ENCODE data around the gene EPM2A.
"Not testable (repeated sequence)": the region's sequence is repeated elsewhere in the genome, so short reads cannot be mapped to it uniquely, and the experiment has no call there.

EPM2A gene

DNA sequence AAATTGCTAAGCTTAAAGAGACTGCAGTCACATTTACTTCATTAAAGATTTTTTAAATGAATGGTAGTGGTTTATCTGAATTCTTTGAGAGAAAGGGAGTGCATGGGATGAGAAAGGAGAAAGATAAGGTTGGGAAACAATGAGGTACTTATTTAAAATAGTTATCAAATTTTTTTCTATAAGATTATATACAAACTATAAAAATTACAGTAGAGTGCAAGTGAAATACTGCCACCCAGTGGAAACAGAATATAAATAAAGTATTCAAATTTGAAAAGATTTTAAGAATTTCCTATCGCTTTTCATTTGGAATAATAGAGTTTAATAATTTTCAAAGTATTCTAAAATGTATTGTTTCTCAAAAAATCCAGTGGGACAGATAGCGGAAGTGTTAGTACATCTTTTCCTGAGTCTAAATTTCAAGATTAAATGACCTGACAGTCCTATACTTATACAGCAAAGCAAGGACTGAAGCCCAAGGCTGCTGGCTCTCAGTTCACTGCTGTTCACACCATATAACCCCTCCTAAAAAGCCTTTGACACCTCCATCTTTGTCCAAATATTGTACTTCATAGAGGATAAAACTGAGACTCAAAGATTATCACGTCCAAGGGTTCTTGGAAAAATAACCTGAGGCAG is 31.1 kb downstream of the EPM2A start:
- Histone ChIP-seq H3K9ac (ENCODE audit: low read length) (no peak overlapping the region), H3K36me3 (ENCODE audit: control insufficient read depth, low read depth, low read length) (no peaks in the 10 kb centered on the region), H3K27ac (ENCODE audit: low read length) (no peak overlapping the region), H3K27me3 (ENCODE audit: control insufficient read depth, insufficient read depth, low read length) (no peaks in the 10 kb centered on the region), H3K4me1 (ENCODE audit: control insufficient read depth, low read depth, low read length) (no peaks in the 10 kb centered on the region), H3K9me3 (ENCODE audit: control insufficient read depth, low read depth, low read length) (no peaks in the 10 kb centered on the region), H3K4me3 (ENCODE audit: low read length) (no peak overlapping the region)

DNA sequence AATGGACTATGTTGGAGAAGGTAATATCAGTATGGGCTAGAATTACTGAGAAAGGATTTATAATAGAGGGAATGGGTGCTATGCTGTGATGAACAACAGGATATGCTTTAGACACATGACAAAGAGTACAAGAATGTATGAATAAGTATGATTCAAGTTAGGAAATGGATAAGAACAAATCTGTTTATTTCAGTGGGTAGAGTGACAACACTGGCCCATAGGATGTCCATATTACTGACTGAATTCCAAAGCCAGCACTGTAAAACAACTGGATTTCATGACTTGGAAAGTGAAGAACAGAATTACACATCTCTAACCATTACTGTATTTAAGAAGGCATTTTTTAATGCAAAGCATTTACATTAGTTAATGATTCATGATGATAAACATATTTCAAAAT is 35.9 kb downstream of the EPM2A start:
- no peaks in the 10 kb centered on the region for H3K27me3 ChIP-seq (ENCODE audit: control insufficient read depth, insufficient read depth, low read length)
- H3K4me1 ChIP-seq (ENCODE audit: control insufficient read depth, low read depth, low read length), result no peaks in the 10 kb centered on the region
- H3K9ac ChIP-seq (ENCODE audit: low read length), result no peak overlapping the region
- H3K27ac ChIP-seq (ENCODE audit: low read length), result no peak overlapping the region
- no peak overlapping the region for H3K4me3 ChIP-seq (ENCODE audit: low read length)
- no peaks in the 10 kb centered on the region for H3K36me3 ChIP-seq (ENCODE audit: control insufficient read depth, low read depth, low read length)
- H3K9me3 ChIP-seq (ENCODE audit: control insufficient read depth, low read depth, low read length), result peaks cover 5% of the 10 kb centered on the region

DNA sequence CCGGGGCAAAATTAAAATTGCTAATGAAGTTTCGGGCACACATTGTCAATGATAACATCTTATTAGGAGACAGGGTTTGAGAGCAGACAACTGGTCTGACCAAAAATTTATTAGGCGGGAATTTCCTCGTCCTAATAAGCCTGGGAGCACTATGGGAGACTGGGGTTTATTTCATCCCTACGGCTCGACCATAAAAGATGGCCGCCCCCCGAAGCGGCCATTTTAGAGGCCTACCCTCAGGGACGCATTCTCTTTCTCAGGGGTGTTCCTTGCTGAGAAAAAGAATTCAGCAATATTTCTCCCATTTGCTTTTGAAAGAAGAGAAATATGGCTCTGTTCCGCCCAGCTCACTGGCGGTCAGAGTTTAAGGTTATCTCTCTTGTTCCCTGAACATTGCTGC is 37.9 kb downstream of the EPM2A start:
- not testable (repeated sequence) for H3K4me1 ChIP-seq (ENCODE audit: control insufficient read depth, low read depth, low read length); H3K9ac ChIP-seq (ENCODE audit: low read length); H3K9me3 ChIP-seq (ENCODE audit: control insufficient read depth, low read depth, low read length); H3K27me3 ChIP-seq (ENCODE audit: control insufficient read depth, insufficient read depth, low read length); H3K36me3 ChIP-seq (ENCODE audit: control insufficient read depth, low read depth, low read length); H3K4me3 ChIP-seq (ENCODE audit: low read length); H3K27ac ChIP-seq (ENCODE audit: low read length)

DNA sequence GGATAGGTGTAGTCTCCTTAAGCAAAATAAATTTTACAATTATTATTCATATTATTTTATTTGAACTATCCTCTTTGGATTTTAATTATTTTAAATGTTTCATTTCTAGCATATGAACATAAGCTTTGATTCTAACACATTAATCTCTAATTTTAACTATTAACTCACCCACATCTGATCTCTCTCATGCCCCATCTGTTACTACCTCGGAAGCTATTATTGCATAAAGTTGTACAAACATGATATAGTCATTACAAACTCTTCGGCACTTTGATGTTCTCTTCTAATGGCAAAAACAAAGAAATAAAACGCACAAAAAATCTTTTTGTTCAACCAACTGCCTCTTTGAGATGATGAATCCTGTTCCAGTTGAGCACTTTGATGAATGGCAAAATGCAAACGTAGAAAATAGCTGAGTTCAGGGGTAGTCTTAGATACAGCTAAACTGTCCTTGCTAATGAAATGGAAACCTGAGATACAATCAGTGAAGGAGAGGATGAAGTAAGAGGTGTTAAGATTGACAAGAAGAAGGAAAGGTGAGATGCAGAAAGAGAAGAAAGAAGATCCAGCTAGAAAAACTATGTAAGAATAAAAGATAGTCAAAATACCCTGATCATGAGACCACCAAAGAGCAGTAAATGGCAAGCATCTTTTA is 41.1 kb downstream of the EPM2A start:
- Histone ChIP-seq H3K4me1 (ENCODE audit: control insufficient read depth, low read depth, low read length) (no peaks in the 10 kb centered on the region), H3K9ac (ENCODE audit: low read length) (no peak overlapping the region), H3K27me3 (ENCODE audit: control insufficient read depth, insufficient read depth, low read length) (no peaks in the 10 kb centered on the region), H3K27ac (ENCODE audit: low read length) (no peak overlapping the region), H3K9me3 (ENCODE audit: control insufficient read depth, low read depth, low read length) (peaks cover 5% of the 10 kb centered on the region), H3K36me3 (ENCODE audit: control insufficient read depth, low read depth, low read length) (no peaks in the 10 kb centered on the region), H3K4me3 (ENCODE audit: low read length) (no peak overlapping the region)

DNA sequence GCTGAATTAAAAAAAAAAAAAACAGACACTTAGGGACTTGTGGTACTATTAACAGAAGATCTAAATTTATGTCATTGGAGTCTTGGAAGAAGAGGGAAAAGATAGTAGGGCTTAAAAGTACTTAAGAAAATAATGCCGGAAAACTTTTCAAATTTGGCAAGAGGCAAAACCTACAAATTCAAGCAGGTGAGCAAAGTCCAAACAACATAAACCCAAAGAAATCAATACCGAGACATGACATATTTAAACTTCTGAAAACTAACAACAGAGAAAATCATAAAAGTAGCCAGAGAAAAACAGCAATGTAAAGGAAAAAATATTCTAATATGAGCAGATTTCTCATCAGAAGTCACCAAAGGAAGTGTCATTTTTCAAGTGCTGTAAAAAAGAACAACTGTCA is 44.4 kb downstream of the EPM2A start:
- no peak overlapping the region for H3K27ac ChIP-seq (ENCODE audit: low read length)
- peaks cover 4% of the 10 kb centered on the region for H3K4me1 ChIP-seq (ENCODE audit: control insufficient read depth, low read depth, low read length)
- no peaks in the 10 kb centered on the region for H3K27me3 ChIP-seq (ENCODE audit: control insufficient read depth, insufficient read depth, low read length)
- H3K9ac ChIP-seq (ENCODE audit: low read length), result no peak overlapping the region
- no peak overlapping the region for H3K4me3 ChIP-seq (ENCODE audit: low read length)
- H3K9me3 ChIP-seq (ENCODE audit: control insufficient read depth, low read depth, low read length), result no peaks in the 10 kb centered on the region
- peaks cover under 1% of the 10 kb centered on the region for H3K36me3 ChIP-seq (ENCODE audit: control insufficient read depth, low read depth, low read length)

DNA sequence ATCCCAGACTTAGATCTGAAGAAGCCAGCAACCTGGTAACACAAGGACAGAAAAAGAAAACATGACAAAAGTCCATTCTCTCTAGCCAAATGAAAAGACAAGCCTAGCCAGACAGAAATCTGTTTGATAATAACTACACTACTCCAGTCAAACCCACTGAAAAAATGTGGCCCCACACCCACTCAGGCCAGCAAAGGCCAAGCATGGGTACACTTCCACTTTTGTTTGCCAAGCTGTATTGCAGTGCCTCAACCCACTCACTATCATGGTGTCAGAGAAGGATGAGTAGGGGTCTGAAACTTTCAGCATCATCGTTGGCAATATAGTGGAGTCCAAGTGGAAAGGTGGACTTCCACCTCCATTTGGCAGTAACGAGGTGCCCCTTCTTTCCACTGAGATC is 45.8 kb downstream of the EPM2A start:
- Histone ChIP-seq H3K36me3 (ENCODE audit: control insufficient read depth, low read depth, low read length) (peaks cover 3% of the 10 kb centered on the region), H3K27ac (ENCODE audit: low read length) (no peak overlapping the region)

DNA sequence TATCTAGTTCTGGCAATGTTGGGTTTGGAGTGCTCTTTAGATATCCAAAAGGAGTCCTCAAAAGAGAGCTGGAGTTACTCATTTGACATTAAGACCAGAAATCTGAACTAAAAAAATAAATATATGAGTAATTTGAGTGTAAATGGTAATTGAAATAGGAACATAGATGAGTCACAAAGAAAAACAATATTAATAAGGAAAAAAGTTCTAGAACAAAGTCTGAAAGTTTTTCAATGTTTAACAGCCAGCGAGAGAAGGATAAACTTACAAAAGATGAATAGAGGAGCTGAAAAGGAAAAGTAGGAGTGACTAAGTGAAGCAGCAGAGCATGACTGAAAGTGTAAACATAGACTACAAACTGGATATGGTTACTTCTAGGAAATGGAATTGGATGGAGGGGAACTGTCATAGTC is 46.8 kb downstream of the EPM2A start:
- H3K27ac ChIP-seq (ENCODE audit: low read length), result no peak overlapping the region
- no peak overlapping the region for H3K4me3 ChIP-seq (ENCODE audit: low read length)
- H3K27me3 ChIP-seq (ENCODE audit: control insufficient read depth, insufficient read depth, low read length), result no peaks in the 10 kb centered on the region

More for the DNA sequence above, 45.8 kb downstream of the EPM2A start:
- no peak overlapping the region for H3K9ac ChIP-seq (ENCODE audit: low read length)
- no peak overlapping the region for H3K4me3 ChIP-seq (ENCODE audit: low read length)
- no peaks in the 10 kb centered on the region for H3K27me3 ChIP-seq (ENCODE audit: control insufficient read depth, insufficient read depth, low read length)
- H3K9me3 ChIP-seq (ENCODE audit: control insufficient read depth, low read depth, low read length), result no peaks in the 10 kb centered on the region
- H3K4me1 ChIP-seq (ENCODE audit: control insufficient read depth, low read depth, low read length), result peaks cover 4% of the 10 kb centered on the region

DNA sequence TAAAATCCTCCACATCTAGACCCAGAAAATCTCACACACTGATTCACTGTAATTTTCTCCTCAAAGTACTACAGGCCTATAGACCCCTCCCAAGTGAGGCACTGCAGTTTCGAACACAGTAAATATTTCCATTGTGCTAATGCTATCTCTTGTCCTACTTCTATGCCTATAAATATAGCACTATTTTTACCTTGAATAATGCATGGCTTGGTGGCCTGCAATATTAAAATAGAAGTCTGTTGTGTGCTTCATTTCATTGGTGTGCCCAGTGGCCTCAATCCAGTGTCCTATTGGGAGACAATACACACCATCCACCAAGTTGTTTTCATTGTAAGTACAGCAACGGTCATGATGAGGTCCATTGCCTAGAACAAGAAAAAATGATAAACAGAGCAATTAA is 49.4 kb downstream of the EPM2A start:
- Histone ChIP-seq H3K36me3 (ENCODE audit: control insufficient read depth, low read depth, low read length) (peaks cover 3% of the 10 kb centered on the region), H3K27me3 (ENCODE audit: control insufficient read depth, insufficient read depth, low read length) (no peaks in the 10 kb centered on the region), H3K9ac (ENCODE audit: low read length) (no peak overlapping the region), H3K4me1 (ENCODE audit: control insufficient read depth, low read depth, low read length) (peaks cover 4% of the 10 kb centered on the region), H3K4me3 (ENCODE audit: low read length) (no peak overlapping the region), H3K27ac (ENCODE audit: low read length) (no peak overlapping the region), H3K9me3 (ENCODE audit: control insufficient read depth, low read depth, low read length) (peaks cover 2% of the 10 kb centered on the region)

More for the DNA sequence above, 46.8 kb downstream of the EPM2A start:
- Histone ChIP-seq H3K9ac (ENCODE audit: low read length) (no peak overlapping the region), H3K4me1 (ENCODE audit: control insufficient read depth, low read depth, low read length) (peaks cover 4% of the 10 kb centered on the region), H3K36me3 (ENCODE audit: control insufficient read depth, low read depth, low read length) (peaks cover 3% of the 10 kb centered on the region), H3K9me3 (ENCODE audit: control insufficient read depth, low read depth, low read length) (no peaks in the 10 kb centered on the region)

DNA sequence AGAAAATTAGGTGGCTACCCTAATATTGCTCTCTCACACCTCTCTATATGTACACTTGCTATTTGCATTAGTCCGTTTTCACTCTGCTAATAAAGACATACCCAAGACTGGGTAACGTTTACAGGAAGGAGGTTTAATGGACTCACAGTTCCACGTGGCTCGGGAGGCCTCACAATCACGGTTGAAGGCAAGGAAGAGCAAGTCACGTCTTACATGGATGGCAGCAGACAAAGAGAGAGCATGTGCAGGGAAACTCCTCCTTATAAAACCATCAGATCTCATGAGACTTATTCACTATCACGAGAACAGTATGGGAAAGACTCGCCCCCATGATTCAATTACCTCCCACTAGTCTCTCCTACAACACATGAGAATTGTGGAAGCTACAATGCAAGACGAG is 53.4 kb downstream of the EPM2A start:
- Histone ChIP-seq H3K27me3 (ENCODE audit: control insufficient read depth, insufficient read depth, low read length) (no peaks in the 10 kb centered on the region), H3K9me3 (ENCODE audit: control insufficient read depth, low read depth, low read length) (peaks cover 2% of the 10 kb centered on the region)

DNA sequence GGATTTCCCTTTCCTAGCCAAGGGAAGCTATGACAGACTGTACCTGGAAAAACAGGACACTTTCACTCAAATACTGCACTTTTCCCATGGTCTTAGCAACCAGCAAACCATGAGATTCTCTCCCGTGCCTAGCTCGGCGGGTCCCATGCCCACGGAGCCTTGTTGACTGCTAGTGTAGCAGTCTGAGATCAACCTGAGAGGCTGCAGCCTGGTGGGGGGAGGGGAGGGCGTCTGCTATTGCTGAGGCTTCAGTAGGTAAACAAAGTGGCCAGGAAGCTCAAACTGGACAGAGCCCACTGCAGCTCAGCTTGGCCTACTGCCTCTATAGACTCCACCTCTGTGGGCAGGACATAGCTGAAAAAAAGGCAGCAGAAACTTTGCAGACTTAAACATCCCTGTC is 61.8 kb downstream of the EPM2A start:
- Histone ChIP-seq H3K4me3 (ENCODE audit: low read length) (no peak overlapping the region), H3K27me3 (ENCODE audit: control insufficient read depth, insufficient read depth, low read length) (no peaks in the 10 kb centered on the region), H3K9ac (ENCODE audit: low read length) (no peak overlapping the region), H3K27ac (ENCODE audit: low read length) (no peak overlapping the region), H3K9me3 (ENCODE audit: control insufficient read depth, low read depth, low read length) (no peaks in the 10 kb centered on the region), H3K36me3 (ENCODE audit: control insufficient read depth, low read depth, low read length) (no peaks in the 10 kb centered on the region), H3K4me1 (ENCODE audit: control insufficient read depth, low read depth, low read length) (peaks cover 4% of the 10 kb centered on the region)

More for the DNA sequence above, 53.4 kb downstream of the EPM2A start:
- Histone ChIP-seq H3K27ac (ENCODE audit: low read length) (no peak overlapping the region), H3K9ac (ENCODE audit: low read length) (no peak overlapping the region), H3K4me3 (ENCODE audit: low read length) (no peak overlapping the region), H3K36me3 (ENCODE audit: control insufficient read depth, low read depth, low read length) (peaks cover 3% of the 10 kb centered on the region), H3K4me1 (ENCODE audit: control insufficient read depth, low read depth, low read length) (no peaks in the 10 kb centered on the region)

DNA sequence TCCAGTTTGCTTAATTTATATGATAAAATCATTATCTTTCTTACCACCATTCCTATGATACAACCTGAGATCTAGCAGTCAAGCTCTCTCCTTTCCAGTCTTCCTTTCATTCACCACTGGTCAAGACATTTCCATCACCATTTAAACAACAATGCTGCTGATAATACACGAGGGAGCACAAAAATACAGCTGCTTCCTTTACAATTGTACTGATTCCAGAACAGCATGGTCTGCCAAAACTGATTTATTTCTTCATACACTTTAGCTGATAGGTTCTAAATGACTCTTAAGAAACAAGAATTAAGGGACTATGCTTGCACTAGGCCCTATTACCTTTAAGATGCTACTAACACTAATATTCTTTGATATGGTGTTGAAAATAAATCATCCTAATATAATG is 65.0 kb downstream of the EPM2A start:
- H3K27me3 ChIP-seq (ENCODE audit: control insufficient read depth, insufficient read depth, low read length), result no peaks in the 10 kb centered on the region
- H3K9me3 ChIP-seq (ENCODE audit: control insufficient read depth, low read depth, low read length), result no peaks in the 10 kb centered on the region
- H3K9ac ChIP-seq (ENCODE audit: low read length), result no peak overlapping the region
- H3K4me3 ChIP-seq (ENCODE audit: low read length), result no peak overlapping the region
- H3K36me3 ChIP-seq (ENCODE audit: control insufficient read depth, low read depth, low read length), result no peaks in the 10 kb centered on the region
- no peak overlapping the region for H3K27ac ChIP-seq (ENCODE audit: low read length)
- peaks cover 4% of the 10 kb centered on the region for H3K4me1 ChIP-seq (ENCODE audit: control insufficient read depth, low read depth, low read length)

DNA sequence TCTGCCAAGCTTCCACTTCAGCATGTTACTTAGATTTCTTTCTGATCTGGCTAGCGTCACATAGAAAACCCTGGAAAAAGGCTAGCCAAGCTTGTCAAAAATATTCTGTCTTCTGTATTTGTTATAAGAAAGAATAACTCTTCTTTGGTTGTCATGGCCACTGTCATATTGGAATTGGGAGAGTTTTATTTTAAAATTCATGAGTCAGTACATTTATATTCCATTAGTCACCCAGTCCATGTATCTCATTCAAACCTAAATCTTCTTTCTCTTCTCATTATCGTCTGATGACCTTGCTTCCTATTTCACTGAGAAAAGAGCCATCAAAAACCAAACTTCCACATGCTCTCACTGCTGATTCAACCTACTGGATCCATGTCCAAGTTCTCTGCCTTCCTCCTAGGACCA is 65.7 kb downstream of the EPM2A start:
- H3K36me3 ChIP-seq (ENCODE audit: control insufficient read depth, low read depth, low read length), result no peaks in the 10 kb centered on the region
- H3K9ac ChIP-seq (ENCODE audit: low read length), result no peak overlapping the region
- H3K9me3 ChIP-seq (ENCODE audit: control insufficient read depth, low read depth, low read length), result no peaks in the 10 kb centered on the region
- no peaks in the 10 kb centered on the region for H3K27me3 ChIP-seq (ENCODE audit: control insufficient read depth, insufficient read depth, low read length)
- peaks cover 4% of the 10 kb centered on the region for H3K4me1 ChIP-seq (ENCODE audit: control insufficient read depth, low read depth, low read length)
- H3K27ac ChIP-seq (ENCODE audit: low read length), result no peak overlapping the region
- H3K4me3 ChIP-seq (ENCODE audit: low read length), result no peak overlapping the region
